Activated T-helper 1 cell treated with anti-CD3 and anti-CD28 coated beads, Interleukin-2, amount 50 U/mL, for 16 hours (primary cell): ENCODE results near the gene C17orf107.

Experiments
- DNase-seq, 2 donors: peaks; one replicate each; pipeline ENCODE4 v3.0.0-alpha.2; 2020; ENCODE audit warnings: low read depth in 1 of 2, low spot score in 1 of 2

C17orf107 gene

DNA sequence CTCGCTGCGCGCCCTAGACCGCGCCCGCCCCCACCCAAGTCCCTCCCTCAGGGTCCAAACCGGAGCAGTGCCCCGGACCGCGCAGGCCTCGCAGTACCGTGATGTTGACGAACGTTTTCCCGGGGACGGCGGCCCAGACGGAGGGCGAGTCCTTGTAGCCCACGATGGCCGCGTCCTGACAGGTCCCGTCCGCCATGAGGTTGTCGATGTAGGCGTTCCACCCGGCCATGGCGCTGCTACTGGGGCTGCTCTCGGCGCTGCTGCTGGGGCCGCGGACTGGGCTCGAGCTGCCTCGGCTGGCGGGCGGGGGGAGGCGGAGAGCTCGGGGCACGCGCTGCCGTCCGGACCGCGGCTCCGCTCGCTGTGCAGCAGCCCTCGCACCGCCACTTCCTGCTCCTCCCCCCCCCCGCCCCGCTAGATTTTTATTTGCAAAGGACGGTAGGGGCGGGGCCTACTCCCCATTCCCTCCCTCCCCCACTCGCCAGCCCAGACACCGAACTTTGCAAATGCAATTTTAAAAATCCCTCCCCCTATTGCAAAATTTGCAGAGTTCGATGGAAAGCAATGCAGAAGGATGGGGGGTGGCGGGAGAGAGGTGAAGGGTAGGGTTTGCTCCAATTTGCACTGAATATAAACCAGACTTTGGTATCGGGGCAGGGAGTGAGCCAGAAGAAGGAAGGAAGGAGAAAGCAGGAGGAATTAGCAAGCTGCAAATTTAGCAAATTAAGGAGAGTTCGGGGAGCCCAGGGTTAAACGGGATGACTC is 49.0 kb downstream of the C17orf107 start, which contains the start of gene PFN1:
Gene PFN1 (minus strand): TSS at position 365 of the 765 bp plus-strand sequence. CDS start 136 bp downstream, at position 229.
- peak; percentile 78 to 80 for DNase-seq

DNA sequence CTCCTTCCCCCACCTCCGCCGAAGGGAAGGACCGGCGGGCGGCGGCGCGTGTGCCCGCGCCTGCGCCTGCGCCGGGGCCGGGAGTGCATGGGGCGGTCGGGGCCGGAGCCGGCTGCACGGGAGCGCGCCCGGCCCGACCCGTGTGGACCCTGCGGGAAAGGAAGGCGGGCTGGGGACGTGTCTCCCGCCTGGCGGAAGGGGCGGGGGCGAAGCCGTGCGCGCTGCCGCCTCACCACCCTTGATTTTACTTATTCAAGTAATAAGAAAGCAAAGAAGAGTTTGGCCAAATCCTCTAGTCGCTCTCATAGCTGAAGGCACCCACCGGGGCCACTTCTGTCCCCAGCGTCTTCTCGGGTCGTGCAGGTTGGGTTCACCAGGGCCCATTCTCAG is 49.6 kb downstream of the C17orf107 start:
- peak; percentile 31 to 62 for DNase-seq

DNA sequence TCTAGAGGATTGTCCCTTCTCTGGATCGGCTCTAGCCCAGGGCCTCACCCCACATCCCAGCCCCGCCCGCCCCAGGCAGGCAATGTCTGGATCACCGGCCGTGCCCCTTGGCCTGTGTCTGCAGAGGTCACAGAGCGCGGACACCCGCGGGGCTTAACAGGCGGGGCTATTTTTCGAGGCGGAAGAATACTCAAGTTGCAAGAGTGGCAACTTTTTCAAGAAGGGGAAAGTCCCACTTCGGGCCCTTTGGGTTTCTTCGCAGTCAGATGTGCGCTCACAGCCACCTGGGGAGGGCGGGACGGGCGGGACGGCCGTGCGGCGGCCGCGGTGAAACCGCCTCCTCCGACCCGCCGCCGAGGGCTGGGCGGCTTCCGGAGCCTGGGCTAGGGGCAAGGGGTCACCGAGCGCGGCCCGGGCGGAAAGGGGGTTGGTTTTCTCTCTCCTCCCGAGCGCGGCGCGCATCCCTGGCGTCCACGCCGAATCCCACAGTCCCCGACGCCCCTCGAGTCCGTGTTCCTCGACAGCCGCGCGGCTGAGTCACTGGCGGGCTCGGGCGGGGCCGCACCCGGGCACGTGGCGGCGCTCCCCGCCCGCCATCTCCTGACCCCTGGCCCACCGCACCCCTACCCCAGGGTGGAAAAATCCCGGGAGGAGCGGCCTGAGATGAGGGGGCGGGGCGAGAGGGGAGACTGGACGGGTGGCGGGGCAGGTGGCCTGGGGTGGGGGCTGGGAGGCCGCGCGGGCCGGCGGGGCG is 50.2 kb downstream of the C17orf107 start:
- peak; percentile 31 to 63 for DNase-seq

DNA sequence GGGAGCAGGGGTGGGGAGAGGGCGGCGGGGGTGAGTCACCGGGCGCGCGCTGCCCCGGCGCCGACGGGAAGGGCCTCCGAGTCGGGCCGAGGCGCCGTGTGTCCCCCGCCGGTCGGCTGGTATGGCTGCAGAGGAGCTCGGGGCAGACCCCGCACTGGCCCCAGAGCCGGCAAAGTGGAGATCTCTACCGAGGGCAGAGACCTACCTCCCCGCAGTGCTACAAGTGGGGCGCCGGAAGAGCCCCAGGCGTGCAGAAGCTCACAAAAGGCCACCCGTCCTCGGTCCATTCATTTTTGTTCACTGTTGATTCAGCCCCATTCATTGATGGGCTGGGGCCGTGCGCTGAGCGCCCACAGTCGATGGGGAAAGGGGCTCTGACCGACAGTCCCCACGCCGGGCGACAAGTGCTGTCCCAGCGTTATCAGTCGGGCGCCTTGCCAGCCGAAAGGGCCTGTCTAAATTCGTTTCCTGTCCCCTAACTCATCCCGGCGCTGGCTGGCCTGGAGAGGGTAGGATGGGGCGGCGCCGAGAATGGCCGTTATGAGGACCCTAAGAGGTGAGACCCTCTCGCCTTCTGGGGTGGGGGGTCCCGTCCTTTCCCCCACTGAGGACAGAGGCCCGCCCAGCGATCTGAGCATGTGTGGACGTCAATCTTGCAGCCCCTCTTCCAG is 50.9 kb downstream of the C17orf107 start:
- DNase-seq = no peak

DNA sequence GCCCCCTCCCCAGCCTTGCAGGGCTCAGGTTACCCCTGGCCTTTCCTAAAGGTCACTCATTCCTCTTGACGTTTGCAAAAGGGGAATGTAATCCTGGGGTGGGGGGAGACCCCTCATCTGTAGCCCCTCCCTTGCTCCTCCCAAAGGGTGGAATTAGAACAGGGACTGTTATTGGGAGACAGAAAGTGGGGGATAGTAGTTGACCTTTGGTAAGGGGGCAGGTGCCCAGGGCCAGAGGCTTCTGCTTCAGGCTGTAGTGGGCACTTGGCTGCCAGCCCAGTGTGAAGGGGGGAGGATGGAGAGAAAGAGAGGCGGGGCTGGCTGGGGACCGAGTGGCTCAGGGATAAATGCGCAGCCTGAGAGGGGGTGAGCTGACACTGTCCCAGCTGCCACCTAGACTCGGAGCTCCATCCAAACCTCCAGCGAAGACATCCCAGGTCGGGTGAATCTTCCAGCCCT is 51.4 kb downstream of the C17orf107 start, which contains the start of gene ENO3:
Gene ENO3 (plus strand): TSS at position 374 of the 459 bp plus-strand sequence. CDS start 711 bp downstream, outside the sequence.
- no peak for DNase-seq

DNA sequence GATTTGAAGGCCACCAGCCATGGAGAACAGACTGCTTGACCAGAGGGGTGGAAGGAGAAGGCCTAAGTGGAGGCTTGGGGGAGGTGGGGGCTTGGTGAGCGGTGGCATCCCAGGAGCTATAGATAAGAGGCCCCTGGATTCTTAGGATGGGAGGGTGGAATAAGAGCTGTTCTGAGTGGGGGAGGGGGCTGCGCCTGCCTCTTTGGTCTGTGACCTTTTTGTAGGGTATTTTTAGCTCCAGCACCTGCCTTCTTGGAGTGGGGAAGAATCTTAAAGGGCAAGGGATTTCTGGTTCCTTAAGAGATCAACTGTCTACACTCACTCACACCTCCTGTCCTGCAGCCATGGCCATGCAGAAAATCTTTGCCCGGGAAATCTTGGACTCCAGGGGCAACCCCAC is 52.1 kb downstream of the C17orf107 start:
- DNase-seq = no peak
